ENCODE data around the gene CDCA5. TPM values are rescaled to one million over a fixed set of nuclear protein-coding genes. Genes with fewer than 3 reads are reported as not detected.

CDCA5 gene
- total RNA-seq, 2 donors from 2014 or later, result 2.3 to 17.8 TPM

DNA sequence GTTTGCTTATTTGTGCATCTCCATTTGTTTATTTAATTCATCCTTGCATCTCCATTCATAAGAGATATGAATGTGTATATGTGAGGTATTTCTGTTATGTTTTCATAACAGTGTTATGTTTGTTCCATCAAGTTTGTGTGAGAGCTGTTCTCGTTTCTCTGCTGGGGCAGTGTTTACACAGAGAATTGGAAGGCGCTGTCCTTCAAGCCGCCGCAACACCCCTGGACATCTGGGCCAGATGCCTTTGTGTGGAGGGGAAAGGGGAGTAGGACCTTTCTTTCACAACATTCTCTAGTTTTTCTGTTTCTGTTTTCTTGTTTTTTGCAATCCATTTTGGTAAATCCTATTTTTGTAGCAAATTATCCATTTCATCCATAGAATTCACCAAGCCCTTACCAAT is 20.8 kb upstream of the CDCA5 start:
- no peaks in the 10 kb centered on the region for H3K36me3 ChIP-seq
- no peak for TF ChIP-seq POLR2AphosphoS5 (IDR thresholded peaks at IDR 0.05)
- TF ChIP-seq, protein P1, sequence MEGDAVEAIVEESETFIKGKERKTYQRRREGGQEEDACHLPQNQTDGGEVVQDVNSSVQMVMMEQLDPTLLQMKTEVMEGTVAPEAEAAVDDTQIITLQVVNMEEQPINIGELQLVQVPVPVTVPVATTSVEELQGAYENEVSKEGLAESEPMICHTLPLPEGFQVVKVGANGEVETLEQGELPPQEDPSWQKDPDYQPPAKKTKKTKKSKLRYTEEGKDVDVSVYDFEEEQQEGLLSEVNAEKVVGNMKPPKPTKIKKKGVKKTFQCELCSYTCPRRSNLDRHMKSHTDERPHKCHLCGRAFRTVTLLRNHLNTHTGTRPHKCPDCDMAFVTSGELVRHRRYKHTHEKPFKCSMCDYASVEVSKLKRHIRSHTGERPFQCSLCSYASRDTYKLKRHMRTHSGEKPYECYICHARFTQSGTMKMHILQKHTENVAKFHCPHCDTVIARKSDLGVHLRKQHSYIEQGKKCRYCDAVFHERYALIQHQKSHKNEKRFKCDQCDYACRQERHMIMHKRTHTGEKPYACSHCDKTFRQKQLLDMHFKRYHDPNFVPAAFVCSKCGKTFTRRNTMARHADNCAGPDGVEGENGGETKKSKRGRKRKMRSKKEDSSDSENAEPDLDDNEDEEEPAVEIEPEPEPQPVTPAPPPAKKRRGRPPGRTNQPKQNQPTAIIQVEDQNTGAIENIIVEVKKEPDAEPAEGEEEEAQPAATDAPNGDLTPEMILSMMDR (IDR thresholded peaks at IDR 0.05), result no peak
- no peak for TF ChIP-seq POLR2A (IDR thresholded peaks at IDR 0.05)
- no peak for DNase-seq (ENCODE audit: low spot score)
- peaks cover 21% of the 10 kb centered on the region for H3K4me1 ChIP-seq (replicated peaks)
- intact Hi-C loops (cut with DNase I), result no loop called here
- 55% methylated on average over 4 of the region's 4 CpGs for WGBS
- peak overlapping the region; percentile 18 to 58 for H3K27ac ChIP-seq
- H3K4me3 ChIP-seq, result no peak overlapping the region
- H3K27me3 ChIP-seq (replicated peaks; ENCODE audit: insufficient read depth), result no peaks in the 10 kb centered on the region
- H3K9me3 ChIP-seq, result no peaks in the 10 kb centered on the region

DNA sequence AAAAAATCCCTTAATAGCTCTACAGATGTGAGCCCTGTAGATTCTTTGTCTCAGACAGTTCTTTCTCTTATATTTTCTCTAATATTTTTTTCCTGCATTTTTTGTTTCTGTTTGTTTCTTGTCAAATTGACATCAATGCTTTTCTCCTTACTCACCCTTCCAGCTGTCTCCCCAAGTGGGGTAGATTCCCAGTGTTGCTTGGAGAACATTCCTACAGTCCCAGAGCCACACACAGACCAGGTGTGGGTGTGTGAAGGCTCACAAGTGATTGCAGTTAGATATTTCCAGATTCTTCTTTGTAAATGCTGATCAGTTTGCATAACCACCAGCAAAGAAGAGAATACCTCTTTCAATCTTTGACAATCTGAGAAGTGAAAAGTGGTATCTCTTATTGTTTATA is 19.6 kb upstream of the CDCA5 start:
- no peak overlapping the region for H3K4me3 ChIP-seq
- intact Hi-C loops (cut with DNase I), result no loop called here
- no peaks in the 10 kb centered on the region for H3K27me3 ChIP-seq (replicated peaks; ENCODE audit: insufficient read depth)
- H3K36me3 ChIP-seq, result no peaks in the 10 kb centered on the region
- TF ChIP-seq, protein P1 (IDR thresholded peaks at IDR 0.05), result no peak
- TF ChIP-seq POLR2AphosphoS5 (IDR thresholded peaks at IDR 0.05) (no peak), POLR2A (IDR thresholded peaks at IDR 0.05) (no peak)
- H3K9me3 ChIP-seq, result no peaks in the 10 kb centered on the region
- H3K27ac ChIP-seq, result peak overlapping the region; percentile 71 to 74
- H3K4me1 ChIP-seq (replicated peaks), result peaks cover 21% of the 10 kb centered on the region
- no peak for DNase-seq (ENCODE audit: low spot score)

DNA sequence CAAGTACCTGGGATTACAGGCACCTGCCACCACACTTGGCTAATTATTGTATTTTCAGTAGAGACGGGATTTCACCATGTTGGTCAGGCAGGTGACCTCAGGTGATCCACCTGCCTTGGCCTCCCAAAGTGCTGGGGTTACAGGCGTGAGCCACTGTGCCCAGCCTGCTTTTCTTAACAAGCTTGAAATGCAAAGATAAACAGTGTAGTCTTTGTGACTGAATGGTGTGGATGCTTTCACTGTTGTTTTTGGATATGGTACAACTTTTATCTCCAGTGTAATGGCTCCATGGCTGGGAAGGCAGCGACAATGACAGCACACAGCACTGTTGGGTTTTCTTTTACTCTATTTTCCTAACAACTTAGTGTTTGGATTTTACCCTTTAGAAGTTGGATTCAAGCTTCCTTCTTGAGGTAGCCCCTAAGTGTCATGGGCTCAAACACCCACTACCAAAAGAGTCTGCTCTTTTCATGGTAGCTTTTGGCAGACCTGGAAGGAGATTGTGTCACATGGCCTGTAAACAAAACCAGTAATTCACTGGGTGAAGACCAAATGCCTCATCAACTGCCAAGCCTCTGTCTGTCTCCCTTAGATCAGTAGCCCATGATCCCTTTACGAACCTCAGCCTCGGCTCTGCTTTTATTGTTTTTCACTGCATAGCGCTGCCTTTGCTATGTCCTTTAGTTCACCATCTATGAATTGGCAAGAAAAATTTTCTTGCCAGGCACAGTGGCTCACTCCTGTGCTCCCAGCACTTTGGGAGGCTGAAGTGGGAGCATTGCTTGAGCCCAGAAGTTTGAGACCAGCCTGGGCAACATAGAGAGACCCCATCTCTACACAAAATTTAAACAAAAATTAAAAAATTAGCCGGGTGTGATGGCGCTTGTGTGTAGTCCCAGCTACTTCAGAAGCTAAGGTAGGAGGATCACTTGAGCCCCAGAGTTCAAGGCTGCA is 18.6 kb upstream of the CDCA5 start:
- H3K27me3 ChIP-seq (replicated peaks; ENCODE audit: insufficient read depth), result no peaks in the 10 kb centered on the region
- intact Hi-C loops (cut with DNase I), result no loop called here
- DNase-seq (ENCODE audit: low spot score), result no peak
- no peak overlapping the region for H3K4me3 ChIP-seq
- TF ChIP-seq POLR2A (IDR thresholded peaks at IDR 0.05), result no peak
- TF ChIP-seq, protein P1 (IDR thresholded peaks at IDR 0.05), result no peak
- TF ChIP-seq POLR2AphosphoS5 (IDR thresholded peaks at IDR 0.05), result peak; percentile 76
- H3K9me3 ChIP-seq, result no peaks in the 10 kb centered on the region
- H3K27ac ChIP-seq, result peak overlapping the region; percentile 71 to 74
- peaks cover 22% of the 10 kb centered on the region for H3K4me1 ChIP-seq (replicated peaks)
- H3K36me3 ChIP-seq, result no peaks in the 10 kb centered on the region
- 47% methylated on average over 8 of the region's 8 CpGs for WGBS

DNA sequence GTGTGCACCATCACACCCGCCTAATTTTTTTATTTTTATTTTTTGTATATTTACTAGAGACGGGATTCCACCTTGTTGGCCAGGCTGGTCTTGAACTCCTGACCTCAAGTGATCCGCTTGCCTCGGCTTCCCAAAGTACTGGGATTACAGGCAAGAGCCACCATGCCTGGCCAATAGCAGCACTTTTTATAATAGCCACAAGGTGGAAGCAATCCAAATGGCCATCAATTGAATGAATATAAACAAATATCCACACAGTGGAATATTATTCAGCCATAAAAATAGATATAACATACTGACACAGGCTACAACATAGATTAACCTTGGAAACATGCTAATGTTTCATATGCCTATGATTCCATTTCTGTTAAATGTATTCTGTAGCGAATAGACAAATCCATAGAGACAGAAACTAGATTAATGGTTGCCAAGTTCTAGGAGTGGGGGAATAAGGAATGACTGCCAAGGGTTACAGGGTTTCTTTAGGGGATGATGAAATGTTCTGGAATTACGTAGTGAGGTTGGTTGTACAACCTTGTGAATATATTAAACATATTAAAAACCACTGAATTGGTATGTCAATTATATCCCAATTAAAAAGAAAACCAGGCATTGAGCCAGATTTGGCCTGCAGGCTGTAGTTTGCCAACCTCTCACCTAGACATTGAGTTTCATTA is 17.0 kb upstream of the CDCA5 start:
- WGBS, result 87% methylated on average over 6 of the region's 6 CpGs

More for the DNA sequence above, 17.0 kb upstream of the CDCA5 start:
- Histone ChIP-seq H3K4me1 (replicated peaks) (peaks cover 26% of the 10 kb centered on the region), H3K27me3 (replicated peaks; ENCODE audit: insufficient read depth) (no peaks in the 10 kb centered on the region), H3K4me3 (no peak overlapping the region), H3K27ac (peak overlapping the region; percentile 10 to 71), H3K36me3 (no peaks in the 10 kb centered on the region), H3K9me3 (no peaks in the 10 kb centered on the region)
- no peak for DNase-seq (ENCODE audit: low spot score)
- intact Hi-C loops (cut with DNase I), result no loop called here
- peak; percentile 11 for TF ChIP-seq POLR2AphosphoS5 (IDR thresholded peaks at IDR 0.05)
- TF ChIP-seq POLR2A (IDR thresholded peaks at IDR 0.05), result no peak
- TF ChIP-seq, protein P1 (IDR thresholded peaks at IDR 0.05), result no peak
